ENCODE results near the gene TCAP. TPM values are rescaled to one million over a fixed set of nuclear protein-coding genes. Genes with fewer than 3 reads are reported as not detected.

TCAP gene
- total and polyA plus RNA-seq, 2 experiments from 2014 or later: 0.61 to 2.1 TPM

DNA sequence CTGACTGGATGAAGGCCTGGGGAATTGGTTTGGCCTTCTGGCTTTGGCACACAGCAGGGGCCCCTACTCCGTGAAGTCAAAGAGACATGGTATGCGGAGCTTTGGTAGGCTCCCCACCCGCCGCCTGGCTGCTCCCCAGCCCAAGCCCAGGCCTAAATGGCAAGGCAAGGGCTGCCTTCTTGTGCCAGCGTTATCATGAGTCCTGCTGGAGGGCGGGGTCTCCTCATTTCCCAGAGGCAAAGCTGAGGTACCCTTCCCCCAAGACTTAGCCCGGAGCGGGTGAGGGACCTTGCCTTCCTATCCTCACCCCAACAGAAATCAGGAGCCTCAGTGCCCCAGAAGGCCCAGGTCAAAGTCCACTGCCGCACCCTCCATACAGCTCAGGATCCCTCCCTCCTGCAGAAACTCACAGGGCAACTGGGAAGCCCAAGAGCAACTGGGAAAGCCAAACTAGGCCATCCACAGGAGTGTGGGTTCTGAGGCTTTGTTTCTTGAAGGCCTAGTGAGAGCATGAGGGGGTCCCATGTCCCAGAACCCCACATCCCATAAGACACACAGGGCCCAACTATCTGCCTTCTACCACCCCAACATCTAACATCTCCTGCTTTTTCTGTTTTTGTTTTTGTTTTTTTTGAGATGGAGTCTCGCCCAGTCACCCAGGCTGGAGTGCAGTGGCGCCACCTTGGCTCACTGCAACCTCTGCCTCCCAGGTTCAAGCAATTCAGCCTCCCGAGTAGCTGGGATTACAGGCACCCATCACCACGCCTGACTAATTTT lies 13.4 kb downstream of the TCAP start:
- TF ChIP-seq JUNB (IDR thresholded peaks at IDR 0.05; ENCODE audit: unreplicated experiment) (no peak), POLR2AphosphoS5 (IDR thresholded peaks at IDR 0.05; ENCODE audit: low read depth) (no peak), CTCF (conservative IDR thresholded peaks at IDR 0.05; ENCODE audit: low read depth in 2 of 2) (peak; percentile 42 to 47), NANOG (IDR thresholded peaks at IDR 0.05; ENCODE audit: borderline replicate concordance) (no peak), REST (IDR thresholded peaks at IDR 0.05; ENCODE audit: unreplicated experiment) (no peak), ZNF462 (CRISPR knock-in tag; IDR thresholded peaks at IDR 0.05) (no peak)
- H3K36me3 Mint-ChIP-seq (ENCODE audit: low read depth): peaks cover 28% of the 10 kb centered on the region

More for the DNA sequence above, 13.4 kb downstream of the TCAP start:
- Histone ChIP-seq H3K27ac (ENCODE audit: low read depth) (no peak overlapping the region), H2AFZ (no peak overlapping the region), H3K4me1 (ENCODE audit: insufficient read depth) (0 out of 2 replicates have a peak, but pooled peaks cover 5% of the 10 kb centered on the region), H3K27me3 (ENCODE audit: insufficient read depth) (no peaks in the 10 kb centered on the region), H3K4me2 (no peak overlapping the region), H3K9me2 (ENCODE audit: insufficient read depth) (no peaks in the 10 kb centered on the region), H4K20me1 (replicated peaks; ENCODE audit: insufficient read depth) (no peaks in the 10 kb centered on the region), H3F3A (replicated peaks; ENCODE audit: low read depth) (no peaks in the 10 kb centered on the region), H3K79me2 (replicated peaks; ENCODE audit: insufficient read depth) (no peaks in the 10 kb centered on the region), H3K36me3 (ENCODE audit: insufficient read depth) (no peaks in the 10 kb centered on the region), H3K4me3 (no peak overlapping the region)
- Mint-ChIP-seq H3K4me1 (peaks cover 31% of the 10 kb centered on the region), H3K27me3 (ENCODE audit: insufficient read depth, low read depth, poor library complexity) (peaks cover 24% of the 10 kb centered on the region), H3K4me3 (no peak overlapping the region), H3K27ac (peak overlapping the region; percentile 7; the same call in 1 of the 2 replicates), H3K9me3 (no peaks in the 10 kb centered on the region)
- ATAC-seq (peak; percentile 8; the same call in 1 of the 3 replicates), DNase-seq (ENCODE audit: low spot score) (no peak)
